Liver (tissue), 9 donors: ENCODE data around the gene MEF2A. TPM values are rescaled to one million over a fixed set of nuclear protein-coding genes. Genes with fewer than 3 reads are reported as not detected.

Source experiments
- DNase-seq: peaks from one replicate; pipeline ENCODE4 v3.0.0-alpha.2; 2017; ENCODE audit warnings: low spot score
- H3K27ac ChIP-seq, 2 donors: one replicate each; pipeline ENCODE4 v1.7.0; 2013; ENCODE audit warnings: inconsistent platforms in 2 of 2, low read length in 2 of 2, control low read depth in 1 of 2, low read depth in 1 of 2, mild to moderate bottlenecking in 1 of 2
- H3K27me3 ChIP-seq, 4 donors: one replicate each; pipeline versions ENCODE4 v1.6.1 to v1.7.0; 2013; ENCODE audit warnings: low read length in 3 of 4, inconsistent platforms in 1 of 4, mild to moderate bottlenecking in 1 of 4, moderate library complexity in 1 of 4; ENCODE audit not compliant: control insufficient read depth in 4 of 4, insufficient read depth in 4 of 4
- H3K36me3 ChIP-seq, 4 donors: one replicate each; pipeline versions ENCODE4 v1.6.1 to v1.7.0; 2013; ENCODE audit warnings: low read length in 3 of 4, mild to moderate bottlenecking in 3 of 4, low read depth in 1 of 4, moderate library complexity in 1 of 4; ENCODE audit not compliant: control insufficient read depth in 4 of 4, insufficient read depth in 3 of 4
- H3K4me1 ChIP-seq, 4 donors: one replicate each; pipeline versions ENCODE4 v1.6.1 to v1.7.0; 2013; ENCODE audit warnings: low read length in 3 of 4, mild to moderate bottlenecking in 3 of 4, moderate library complexity in 1 of 4; ENCODE audit not compliant: control insufficient read depth in 4 of 4, insufficient read depth in 4 of 4
- H3K4me3 ChIP-seq, 3 donors: one replicate each; pipeline versions ENCODE4 v1.6.1 to v1.7.0; 2013; ENCODE audit warnings: low read length in 3 of 3, control low read depth in 1 of 3, low read depth in 1 of 3, mild to moderate bottlenecking in 1 of 3
- H3K9ac ChIP-seq, 2 donors: one replicate each; pipeline ENCODE4 v1.7.0; 2013; ENCODE audit warnings: low read length in 2 of 2, mild to moderate bottlenecking in 2 of 2, moderate library complexity in 2 of 2, control low read depth in 1 of 2, low read depth in 1 of 2
- H3K9me3 ChIP-seq, 4 donors: one replicate each; pipeline versions ENCODE4 v1.6.1 to v1.7.0; 2013; ENCODE audit warnings: low read length in 3 of 4; ENCODE audit not compliant: control insufficient read depth in 4 of 4
- CTCF ChIP-seq: fragments of 150-350 bp; IDR thresholded peaks from 2 replicates; pipeline ENCODE4 v1.5.1; 2017; ENCODE audit warnings: improper control_type of control experiment, low read depth, low read length; ENCODE audit not compliant: missing input control
- EGR1 ChIP-seq, 2 donors: IDR thresholded peaks; 2 replicates each; pipeline ENCODE4 v1.6.1; 2016 to 2018; ENCODE audit warnings: antibody characterized with exemption in 2 of 2, low read depth in 2 of 2
- FOXA1 ChIP-seq: IDR thresholded peaks from 2 replicates; pipeline ENCODE4 v1.6.1; 2016; ENCODE audit warnings: antibody characterized with exemption
- FOXA2 ChIP-seq: IDR thresholded peaks from 2 replicates; pipeline ENCODE4 v1.6.1; 2016; ENCODE audit warnings: antibody characterized with exemption
- GABPA ChIP-seq, 2 donors: IDR thresholded peaks in 1 of 2; conservative IDR thresholded peaks in 1 of 2; 2 replicates each; pipeline ENCODE4 v1.6.1; 2016; ENCODE audit warnings: antibody characterized with exemption in 2 of 2, mild to moderate bottlenecking in 1 of 2, moderate library complexity in 1 of 2
- HNF4A ChIP-seq, 2 donors: conservative IDR thresholded peaks; 2 replicates each; pipeline ENCODE4 v1.6.1; 2016; ENCODE audit warnings: antibody characterized with exemption in 2 of 2, mild to moderate bottlenecking in 2 of 2
- MAX ChIP-seq: IDR thresholded peaks from 2 replicates; pipeline ENCODE4 v1.6.1; 2016; ENCODE audit warnings: antibody characterized with exemption
- NR2F2 ChIP-seq: IDR thresholded peaks from 2 replicates; pipeline ENCODE4 v1.6.1; 2016; ENCODE audit warnings: antibody characterized with exemption
- RAD21 ChIP-seq, 2 donors: IDR thresholded peaks; 2 replicates each; pipeline ENCODE4 v1.6.1; 2016; ENCODE audit warnings: antibody characterized with exemption in 2 of 2, mild to moderate bottlenecking in 2 of 2
- REST ChIP-seq: IDR thresholded peaks from 2 replicates; pipeline ENCODE4 v1.6.1; 2016; ENCODE audit warnings: antibody characterized with exemption, mild to moderate bottlenecking
- RXRA ChIP-seq, 2 donors: IDR thresholded peaks; 2 replicates each; pipeline ENCODE4 v1.6.1; 2017 to 2018; ENCODE audit warnings: antibody characterized with exemption in 2 of 2, mild to moderate bottlenecking in 1 of 2
- SP1 ChIP-seq: IDR thresholded peaks from 2 replicates; pipeline ENCODE4 v1.6.1; 2018; ENCODE audit warnings: antibody characterized with exemption, mild to moderate bottlenecking
- TAF1 ChIP-seq: conservative IDR thresholded peaks from 2 replicates; pipeline ENCODE4 v1.6.1; 2016; ENCODE audit warnings: antibody characterized with exemption, mild to moderate bottlenecking
- YY1 ChIP-seq: IDR thresholded peaks from 2 replicates; pipeline ENCODE4 v1.6.1; 2016; ENCODE audit warnings: antibody characterized with exemption, mild to moderate bottlenecking
- ZBTB33 ChIP-seq: IDR thresholded peaks from 2 replicates; pipeline ENCODE4 v1.6.1; 2016; ENCODE audit warnings: antibody characterized with exemption
- WGBS: extraction: QIAGEN DNeasy Blood & Tissue Kit; methylation state at CpG from one replicate; pipeline ENCODE4 v1.1.7; 2013; 5-methylcytosine and 5-hydroxymethylcytosine counted together
- polyA plus RNA-seq, 2 donors: library from polyadenylated mRNA; stranded (reverse) in 1 of 2; unstranded in 1 of 2; fragments of 200-250 nt in 1 of 2; fragments of >200 nt in 1 of 2; fragmentation: Nextera tagmentation in 1 of 2; extraction: Ambion mirVana in 1 of 2; gene quantifications; one replicate each; pipeline versions ENCODE4 v1.2.1 to v1.2.3, GENCODE V29; 2013 to 2015
- total RNA-seq, 2 donors: library from RNA; depleted of rRNA; stranded (reverse); fragments of >200 nt; gene quantifications; one replicate each; pipeline ENCODE4 v1.2.3, GENCODE V29; 2014
- donor health status: healthy.
- donor health status: healthy.
- donor health status: healthy.
- donor health status: healthy.
- donor health status: healthy.

MEF2A gene
- total and polyA plus RNA-seq, 4 donors, result 8.5 to 45.9 (median 18.2) TPM

- H3K9me3 ChIP-seq, result no peaks in the 10 kb centered on the region
- no peak overlapping the region for H3K9ac ChIP-seq
- no peak overlapping the region for H3K27ac ChIP-seq
- H3K4me3 ChIP-seq, result no peak overlapping the region
- DNase-seq, result no peak
- 97% methylated on average over 6 of the region's 6 CpGs for WGBS
- H3K27me3 ChIP-seq, result no peaks in the 10 kb centered on the region
- H3K4me1 ChIP-seq, result peaks cover 5 to 14% (median 9%) of the 10 kb centered on the region in 4 donors
- peaks cover 0 to 11% (median 2%) of the 10 kb centered on the region in 4 donors for H3K36me3 ChIP-seq
- TF ChIP-seq TAF1 (no peak), EGR1 (IDR thresholded peaks at IDR 0.05; ENCODE audit: low read depth in 2 of 2) (no peak), FOXA1 (no peak), GABPA (IDR thresholded peaks at IDR 0.05 in 1 of 2, conservative IDR thresholded peaks at IDR 0.05 in 1 of 2) (no peak), RAD21 (IDR thresholded peaks at IDR 0.05) (no peak), ZBTB33 (no peak), NR2F2 (no peak)
Measured at GRCh38 chr15:99728916-99729315, 163.1 kb downstream of the MEF2A start.

GRCh38 chr15:99729327-99729726 is 163.5 kb downstream of the MEF2A start:
- H3K27me3 ChIP-seq, result no peaks in the 10 kb centered on the region
- DNase-seq, result no peak
- no peak overlapping the region for H3K9ac ChIP-seq
- peaks cover 0 to 11% (median 2%) of the 10 kb centered on the region in 4 donors for H3K36me3 ChIP-seq
- H3K27ac ChIP-seq, result no peak overlapping the region
- H3K4me1 ChIP-seq, result peaks cover 5 to 14% (median 9%) of the 10 kb centered on the region in 4 donors
- WGBS, result 96% methylated on average over 11 of the region's 11 CpGs
- TF ChIP-seq YY1 (no peak), SP1 (no peak), MAX (no peak), FOXA1 (no peak), EGR1 (IDR thresholded peaks at IDR 0.05; ENCODE audit: low read depth in 2 of 2) (no peak), NR2F2 (no peak), ZBTB33 (no peak), FOXA2 (no peak), TAF1 (no peak), CTCF (no peak)
- H3K4me3 ChIP-seq, result no peak overlapping the region
- no peaks in the 10 kb centered on the region for H3K9me3 ChIP-seq

- DNase-seq, result no peak
- Histone ChIP-seq H3K4me3 (no peak overlapping the region), H3K4me1 (peaks cover 5 to 14% (median 9%) of the 10 kb centered on the region in 4 donors), H3K9me3 (no peaks in the 10 kb centered on the region), H3K36me3 (peaks cover 0 to 11% (median 2%) of the 10 kb centered on the region in 4 donors), H3K9ac (no peak overlapping the region), H3K27me3 (no peaks in the 10 kb centered on the region), H3K27ac (no peak overlapping the region)
- WGBS, result 61% methylated on average over 3 of the region's 3 CpGs
- TF ChIP-seq NR2F2 (no peak), CTCF (peak; percentile 24), EGR1 (IDR thresholded peaks at IDR 0.05; ENCODE audit: low read depth in 2 of 2) (no peak), HNF4A (conservative IDR thresholded peaks at IDR 0.05) (no peak), MAX (no peak), REST (no peak), RXRA (IDR thresholded peaks at IDR 0.05) (no peak)
Measured at GRCh38 chr15:99729920-99730319, 164.1 kb downstream of the MEF2A start.
